NT2/D1 (cell line): ENCODE results near the gene ZFP62.

ENCODE experiments used
- DNase-seq: peaks from one replicate; pipeline ENCODE4 v3.0.0-alpha.2; 2011; ENCODE audit warnings: low read depth, low spot score
- H3K27me3 ChIP-seq: 2 replicates; pipeline ENCODE4 v1.6.0; 2011; ENCODE audit warnings: mild to moderate bottlenecking; ENCODE audit not compliant: insufficient read length, insufficient read depth
- H3K36me3 ChIP-seq: 2 replicates; pipeline ENCODE4 v1.6.1; 2011; ENCODE audit warnings: mild to moderate bottlenecking, low read length, mixed read lengths; ENCODE audit not compliant: insufficient read depth, insufficient read length
- H3K4me1 ChIP-seq: 2 replicates; pipeline ENCODE4 v1.5.1; 2011; ENCODE audit not compliant: insufficient read depth, insufficient read length
- H3K4me3 ChIP-seq: 2 replicates; pipeline ENCODE4 v1.5.1; 2011; ENCODE audit warnings: low read depth; ENCODE audit not compliant: insufficient read length
- H3K9ac ChIP-seq: 2 replicates; pipeline ENCODE4 v1.6.0; 2011; ENCODE audit warnings: low read depth; ENCODE audit not compliant: insufficient read length
- H3K9me3 ChIP-seq: 2 replicates; pipeline ENCODE4 v1.5.1; 2011; ENCODE audit warnings: mild to moderate bottlenecking, low read length; ENCODE audit not compliant: insufficient read depth
- SUZ12 ChIP-seq: IDR thresholded peaks from 2 replicates; pipeline ENCODE4 v1.6.1; 2011; ENCODE audit not compliant: insufficient read length, insufficient read depth; ENCODE audit errors: extremely low read depth
- YY1 ChIP-seq: IDR thresholded peaks from 2 replicates; pipeline ENCODE4 v1.6.1; 2011; ENCODE audit not compliant: insufficient read length, insufficient read depth
- ZNF274 ChIP-seq: IDR thresholded peaks from 2 replicates; pipeline ENCODE4 v1.6.1; 2011; ENCODE audit warnings: mild to moderate bottlenecking, low read depth, low read length

The ZFP62 gene

DNA sequence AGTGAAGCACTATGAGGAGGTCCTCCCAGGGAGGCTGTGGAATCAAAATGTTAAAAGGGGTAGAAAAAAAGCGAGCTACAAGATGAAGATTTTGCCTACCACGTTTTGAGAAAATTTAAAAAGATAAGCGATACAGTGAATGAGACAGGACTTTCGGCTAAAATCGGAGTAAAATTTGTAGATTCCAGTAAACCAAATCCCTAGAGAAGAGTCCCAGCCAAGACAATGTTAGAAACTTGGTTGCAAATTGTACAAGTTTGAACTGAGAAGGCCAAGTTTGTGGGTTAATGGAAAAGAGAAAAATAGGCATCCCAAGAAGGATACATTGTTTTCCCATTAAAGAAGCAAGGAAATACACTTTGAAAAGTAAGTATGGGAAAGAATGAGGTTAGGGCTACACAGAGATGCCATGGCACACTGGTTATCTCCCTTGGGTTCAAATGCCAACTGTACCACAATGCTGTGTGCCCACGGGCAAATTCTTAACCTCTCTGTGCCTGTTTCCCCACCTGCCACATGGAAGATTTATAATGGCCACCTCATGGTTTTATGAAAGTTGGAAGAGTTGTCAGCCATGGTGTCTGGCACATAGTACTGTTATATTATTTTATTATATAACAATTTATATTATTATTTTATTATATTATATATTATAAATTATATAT, 42.3 kb downstream of the ZFP62 start:
- no peak overlapping the region for H3K4me3 ChIP-seq
- no peaks in the 10 kb centered on the region for H3K36me3 ChIP-seq
- DNase-seq = no peak
- H3K27me3 ChIP-seq = no peaks in the 10 kb centered on the region
- H3K9ac ChIP-seq = no peak overlapping the region
- H3K9me3 ChIP-seq = no peaks in the 10 kb centered on the region
- TF ChIP-seq SUZ12 = no peak
- no peak for TF ChIP-seq ZNF274
- no peak for TF ChIP-seq YY1
- H3K4me1 ChIP-seq = no peaks in the 10 kb centered on the region

DNA sequence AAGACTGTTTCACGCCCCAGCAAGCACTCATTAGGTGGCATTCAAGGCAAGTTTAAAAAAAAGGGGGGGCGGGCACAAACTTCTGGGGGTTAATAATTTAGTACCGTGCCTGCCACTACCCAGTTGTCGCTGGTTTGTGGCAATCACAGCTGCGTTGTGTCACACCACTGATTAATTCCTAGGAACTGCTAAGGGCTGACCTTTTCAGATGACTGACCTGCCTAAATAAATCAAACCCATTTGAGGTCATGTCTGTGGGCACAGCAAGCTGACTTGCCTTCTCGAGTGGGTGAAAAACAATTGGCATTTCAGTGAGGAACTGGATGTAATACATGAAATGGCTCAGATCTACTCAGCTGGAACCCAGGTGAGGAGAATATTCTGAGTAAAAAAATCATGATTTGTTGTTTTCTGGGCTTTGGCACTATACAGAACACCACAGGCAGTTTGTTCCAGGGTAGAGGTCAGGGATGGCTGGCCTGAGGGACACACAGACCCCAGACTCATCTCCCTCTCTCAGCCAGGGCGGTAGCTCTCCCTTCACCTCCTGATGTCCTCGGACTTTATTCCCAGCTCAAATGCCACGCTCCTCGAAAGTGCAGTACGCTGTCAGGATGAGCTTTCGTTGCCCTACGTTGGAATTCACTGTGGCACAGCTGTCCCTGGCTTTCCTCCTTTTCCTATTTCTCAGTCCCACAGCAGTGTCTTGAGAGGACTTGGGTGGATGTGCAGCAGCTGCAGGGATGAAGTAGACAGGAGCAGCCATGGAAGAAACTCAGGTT, 43.0 kb downstream of the ZFP62 start:
- H3K9ac ChIP-seq = no peak overlapping the region
- no peak overlapping the region for H3K4me3 ChIP-seq
- H3K4me1 ChIP-seq = no peaks in the 10 kb centered on the region
- H3K9me3 ChIP-seq = no peaks in the 10 kb centered on the region
- DNase-seq = no peak
- H3K27me3 ChIP-seq = no peaks in the 10 kb centered on the region
- H3K36me3 ChIP-seq = no peaks in the 10 kb centered on the region
- TF ChIP-seq YY1 (no peak), ZNF274 (no peak), SUZ12 (no peak)

DNA sequence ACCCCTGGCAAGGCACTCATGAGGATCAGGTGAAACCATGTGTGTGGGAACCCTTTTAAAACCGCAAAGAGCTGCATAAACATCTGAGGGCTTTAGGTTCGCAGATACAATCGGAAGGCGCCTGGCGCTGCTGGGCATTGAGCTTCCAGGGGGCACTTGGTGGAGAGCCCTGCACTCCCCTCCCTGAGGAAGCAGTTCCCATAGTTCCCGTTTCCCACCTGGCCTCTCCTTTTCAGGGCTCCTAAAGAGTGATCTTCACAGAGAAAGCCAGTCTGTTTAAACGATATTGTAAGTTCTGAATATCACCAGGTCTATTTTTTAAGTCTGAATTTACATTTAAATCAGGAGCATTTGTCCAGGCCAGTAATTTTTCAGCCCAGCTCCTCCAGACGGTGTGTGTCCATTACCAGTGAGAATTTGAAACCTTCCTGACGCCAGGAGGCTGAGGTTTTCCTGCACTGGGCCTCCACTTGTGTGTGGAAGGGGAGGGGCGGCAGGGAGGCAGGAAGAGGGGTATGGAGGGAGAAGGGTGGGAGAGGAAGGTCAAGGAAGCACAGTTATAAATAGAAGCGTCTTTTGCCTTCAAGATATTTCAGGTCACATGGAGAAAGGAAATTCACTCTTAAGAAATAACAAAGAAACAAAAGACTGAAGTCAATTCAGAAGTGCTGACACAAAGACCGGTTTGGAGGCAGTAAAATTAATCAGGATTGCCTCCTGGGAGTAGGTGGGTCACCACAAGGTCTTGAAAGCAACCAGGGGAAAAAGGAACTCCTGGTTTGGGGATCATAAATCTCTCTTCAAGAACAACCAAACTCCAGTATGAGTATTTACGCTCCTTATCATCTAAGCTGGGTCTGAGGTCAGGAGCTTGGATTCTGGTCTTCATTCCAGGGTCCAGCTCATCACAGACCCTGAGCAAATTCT, 44.2 kb downstream of the ZFP62 start:
- H3K27me3 ChIP-seq = no peaks in the 10 kb centered on the region
- H3K4me3 ChIP-seq = no peak overlapping the region
- DNase-seq = no peak
- no peak overlapping the region for H3K9ac ChIP-seq
- H3K9me3 ChIP-seq = no peaks in the 10 kb centered on the region
- H3K36me3 ChIP-seq = no peaks in the 10 kb centered on the region
- TF ChIP-seq ZNF274 (no peak), SUZ12 (no peak), YY1 (no peak)
- H3K4me1 ChIP-seq = no peaks in the 10 kb centered on the region

DNA sequence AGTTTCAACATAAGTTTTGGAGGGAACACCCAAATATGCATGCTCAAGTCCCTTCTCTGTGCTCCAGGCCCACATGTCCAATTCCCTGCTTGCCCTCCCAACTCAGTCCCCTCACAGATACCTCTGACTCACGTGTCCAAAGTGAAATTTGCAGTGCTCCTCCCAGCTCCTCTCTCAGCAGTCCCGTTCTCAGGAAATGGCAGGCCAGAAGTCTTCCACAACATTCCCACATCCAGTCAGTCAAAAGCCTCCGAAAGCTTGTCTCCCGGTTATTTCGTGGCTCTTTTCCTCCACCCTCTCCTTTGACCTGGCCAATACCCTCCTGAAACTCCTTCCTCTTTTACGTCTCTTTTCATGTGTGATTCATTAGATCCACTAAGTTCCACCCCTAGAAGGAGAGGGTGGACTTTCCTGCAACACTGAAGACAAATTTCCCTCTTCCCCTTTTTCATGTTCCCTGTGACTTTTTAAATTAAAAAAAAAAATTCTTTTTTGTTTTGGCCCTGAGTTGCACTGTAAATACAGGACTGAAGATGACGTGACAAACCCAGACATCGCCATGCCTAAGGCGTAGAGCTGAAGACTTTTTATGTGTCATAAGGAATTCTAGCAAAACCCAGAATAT, 45.7 kb downstream of the ZFP62 start:
- Histone ChIP-seq H3K27me3 (no peaks in the 10 kb centered on the region), H3K9me3 (no peaks in the 10 kb centered on the region), H3K36me3 (no peaks in the 10 kb centered on the region), H3K4me3 (no peak overlapping the region), H3K9ac (no peak overlapping the region), H3K4me1 (no peaks in the 10 kb centered on the region)
- TF ChIP-seq SUZ12 = no peak
- no peak for DNase-seq

DNA sequence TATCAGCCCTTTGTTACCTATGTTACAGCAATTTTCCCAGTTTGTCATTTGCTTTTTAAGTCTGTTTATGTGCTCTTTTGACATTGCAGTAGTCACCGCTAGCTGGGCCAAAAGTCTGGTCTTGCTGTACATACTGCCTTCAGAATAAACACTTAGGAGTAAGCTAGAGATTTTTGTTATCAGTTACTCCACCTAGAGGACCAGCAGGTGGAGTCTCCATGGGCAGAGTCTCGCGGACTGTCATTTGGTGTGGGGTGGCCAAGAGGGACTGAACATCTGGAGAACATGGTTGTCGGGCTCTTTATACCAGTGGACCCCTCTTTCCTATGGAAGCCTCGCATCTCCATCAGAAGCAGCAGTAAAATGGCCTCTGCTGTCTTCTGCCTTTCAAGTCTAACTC, 47.7 kb downstream of the ZFP62 start:
- Histone ChIP-seq H3K9ac (no peak overlapping the region), H3K4me3 (no peak overlapping the region), H3K36me3 (peaks cover 3% of the 10 kb centered on the region), H3K4me1 (no peaks in the 10 kb centered on the region), H3K9me3 (no peaks in the 10 kb centered on the region), H3K27me3 (no peaks in the 10 kb centered on the region)
- no peak for DNase-seq
- TF ChIP-seq YY1 (no peak), SUZ12 (no peak), ZNF274 (no peak)

DNA sequence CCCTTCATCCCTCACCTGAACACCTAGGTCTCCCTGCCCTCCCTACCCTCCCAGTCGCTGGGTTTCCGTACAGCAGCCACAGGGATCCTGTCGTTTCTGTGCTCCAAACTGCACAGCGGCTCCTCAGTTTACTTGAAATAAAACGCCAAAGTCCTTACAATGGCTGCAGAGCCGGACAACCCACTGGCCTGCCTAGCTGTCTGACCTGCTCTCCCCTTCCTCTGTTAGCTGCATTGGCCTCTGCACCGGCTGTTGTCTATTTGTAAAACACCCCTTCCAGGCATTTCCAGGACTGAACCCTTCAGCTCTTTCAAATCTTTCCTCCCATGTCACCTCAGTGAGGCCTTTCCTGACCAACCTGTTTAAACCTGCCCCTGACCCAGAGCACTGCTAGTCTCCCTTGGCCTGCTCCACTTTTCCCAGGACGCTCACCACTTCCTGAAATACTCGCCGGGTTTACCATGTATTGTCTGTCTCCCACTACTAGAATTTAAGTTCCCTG, 49.4 kb downstream of the ZFP62 start:
- DNase-seq = no peak
- peaks cover 19% of the 10 kb centered on the region for H3K36me3 ChIP-seq
- H3K9ac ChIP-seq = peak overlapping the region; percentile 83
- H3K4me1 ChIP-seq = no peaks in the 10 kb centered on the region
- no peaks in the 10 kb centered on the region for H3K9me3 ChIP-seq
- H3K4me3 ChIP-seq = peak overlapping the region; percentile 67
- H3K27me3 ChIP-seq = no peaks in the 10 kb centered on the region
- TF ChIP-seq SUZ12 (no peak), ZNF274 (no peak)
